Stimulated activated naive B cell treated with anti-CD40 and anti-IgM and Interleukin-4, amounts not matched to agents 10 μg/mL and 1 μg/mL and 100 μg/mL, for 72 hours (primary cell): ENCODE data around the gene APEH.

Experiments
- ATAC-seq, 2 donors: fragments of 150-1000 bp; cut with Tn5 transposase; replicated peaks; 2 replicates each; pipeline ENCODE4 v1.10.0; 2021; ENCODE audit warnings: moderate library complexity in 1 of 2
- DNase-seq: peaks from one replicate; pipeline ENCODE4 v3.0.0; 2021
- H3K27ac Mint-ChIP-seq: one replicate; pipeline ENCODE4 v1.8.0; 2022; ENCODE audit warnings: mild to moderate bottlenecking, mixed read lengths
- H3K27me3 Mint-ChIP-seq, 2 donors: one replicate each; pipeline ENCODE4 v1.8.0; 2022; ENCODE audit warnings: mixed read lengths in 2 of 2
- H3K36me3 Mint-ChIP-seq, 2 donors: one replicate each; pipeline ENCODE4 v1.8.0; 2022; ENCODE audit warnings: mixed read lengths in 2 of 2, mild to moderate bottlenecking in 1 of 2
- H3K4me1 Mint-ChIP-seq, 2 donors: one replicate each; pipeline ENCODE4 v1.8.0; 2022; ENCODE audit warnings: mixed read lengths in 2 of 2, mild to moderate bottlenecking in 1 of 2
- H3K4me3 Mint-ChIP-seq, 2 donors: one replicate each; pipeline ENCODE4 v1.8.0; 2022; ENCODE audit warnings: mild to moderate bottlenecking in 2 of 2, mixed read lengths in 2 of 2, moderate library complexity in 1 of 2
- H3K9me3 Mint-ChIP-seq, 2 donors: one replicate each; pipeline ENCODE4 v1.8.0; 2022; ENCODE audit warnings: mixed read lengths in 2 of 2, mild to moderate bottlenecking in 1 of 2

APEH gene

DNA sequence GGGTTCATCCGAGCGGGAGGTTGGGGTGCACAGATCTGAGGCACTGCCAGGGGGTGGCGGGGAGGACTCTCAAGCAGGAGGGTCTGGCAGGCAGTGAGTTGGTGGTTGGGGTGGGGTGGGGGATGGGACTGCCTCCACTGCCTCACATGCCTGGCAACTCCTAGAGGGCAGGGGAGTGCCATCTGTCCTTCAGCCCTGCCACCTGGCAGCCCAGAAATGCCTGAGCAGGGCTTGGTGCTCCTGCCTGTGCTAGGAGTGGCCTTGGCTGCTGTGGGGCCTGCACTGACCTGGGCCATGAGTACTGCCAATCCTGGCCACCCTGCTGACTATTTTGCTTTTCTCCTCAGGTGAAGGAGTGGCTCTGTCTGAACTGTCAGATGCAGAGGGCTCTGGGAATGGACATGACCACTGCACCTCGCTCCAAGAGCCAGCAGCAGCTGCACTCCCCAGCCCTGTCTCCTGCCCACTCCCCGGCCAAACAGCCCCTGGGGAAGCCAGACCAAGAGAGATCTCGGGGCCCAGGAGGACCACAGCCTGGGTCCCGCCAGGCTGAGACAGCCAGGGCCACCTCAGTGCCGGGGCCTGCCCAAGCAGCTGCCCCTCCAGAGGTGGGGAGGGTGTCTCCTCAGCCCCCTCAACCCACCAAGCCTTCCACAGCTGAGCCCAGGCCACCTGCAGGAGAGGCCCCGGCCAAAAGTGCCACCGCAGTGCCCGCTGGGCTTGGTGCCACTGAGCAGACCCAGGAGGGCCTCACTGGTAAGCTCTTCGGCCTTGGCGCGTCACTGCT, 32.0 kb upstream of the APEH start:
- no peak for DNase-seq
- Mint-ChIP-seq H3K4me1 (no peaks in the 10 kb centered on the region), H3K27me3 (peaks cover 0 to 9% of the 10 kb centered on the region in 2 donors), H3K36me3 (no peaks in the 10 kb centered on the region), H3K4me3 (no peak overlapping the region), H3K9me3 (no peaks in the 10 kb centered on the region), H3K27ac (no peak overlapping the region)
- ATAC-seq = no peak

DNA sequence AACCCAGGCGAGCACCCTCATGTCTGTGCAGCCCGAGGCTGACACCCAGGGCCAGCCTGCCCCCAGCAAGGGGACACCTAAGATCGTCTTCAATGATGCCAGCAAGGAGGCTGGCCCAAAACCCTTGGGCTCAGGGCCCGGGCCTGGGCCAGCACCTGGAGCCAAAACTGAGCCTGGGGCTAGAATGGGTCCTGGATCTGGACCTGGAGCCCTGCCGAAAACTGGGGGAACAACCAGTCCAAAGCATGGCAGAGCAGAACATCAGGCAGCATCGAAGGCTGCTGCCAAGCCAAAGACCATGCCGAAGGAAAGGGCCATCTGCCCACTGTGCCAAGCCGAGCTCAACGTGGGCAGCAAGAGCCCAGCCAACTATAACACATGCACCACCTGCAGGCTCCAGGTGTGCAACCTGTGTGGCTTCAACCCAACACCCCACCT, 31.4 kb upstream of the APEH start:
- ATAC-seq (no peak), DNase-seq (no peak)
- Mint-ChIP-seq H3K36me3 (no peaks in the 10 kb centered on the region), H3K27me3 (peaks cover 0 to 9% of the 10 kb centered on the region in 2 donors), H3K4me1 (peaks cover under 1 to 2% of the 10 kb centered on the region in 2 donors), H3K9me3 (no peaks in the 10 kb centered on the region), H3K4me3 (no peak overlapping the region), H3K27ac (no peak overlapping the region)

DNA sequence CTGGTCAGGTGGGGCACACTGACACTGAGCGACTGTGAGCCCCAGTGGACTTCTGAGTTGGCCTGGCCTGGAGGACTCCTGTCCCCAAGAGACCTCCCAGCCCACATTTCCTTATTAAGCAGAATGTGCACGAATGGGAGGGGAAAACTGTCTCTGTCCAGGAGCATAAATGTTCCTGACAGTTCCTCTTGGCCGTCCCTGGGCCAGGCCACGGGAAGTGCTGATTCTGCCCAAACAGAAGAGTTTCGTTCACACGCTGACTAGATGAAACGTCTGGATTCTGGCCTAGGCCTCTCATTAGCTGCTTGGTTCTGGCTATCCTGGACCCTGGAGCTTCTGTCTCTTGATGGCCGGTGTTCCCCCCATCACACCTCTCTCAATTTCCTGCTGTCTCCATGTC, 29.5 kb upstream of the APEH start:
- no peak overlapping the region for H3K27ac Mint-ChIP-seq
- DNase-seq (no peak), ATAC-seq (no peak)
- no peaks in the 10 kb centered on the region for H3K9me3 Mint-ChIP-seq
- no peak overlapping the region for H3K4me3 Mint-ChIP-seq
- H3K4me1 Mint-ChIP-seq = peaks cover 2 to 5% of the 10 kb centered on the region in 2 donors
- peaks cover 0 to 9% of the 10 kb centered on the region in 2 donors for H3K27me3 Mint-ChIP-seq
- no peaks in the 10 kb centered on the region for H3K36me3 Mint-ChIP-seq

DNA sequence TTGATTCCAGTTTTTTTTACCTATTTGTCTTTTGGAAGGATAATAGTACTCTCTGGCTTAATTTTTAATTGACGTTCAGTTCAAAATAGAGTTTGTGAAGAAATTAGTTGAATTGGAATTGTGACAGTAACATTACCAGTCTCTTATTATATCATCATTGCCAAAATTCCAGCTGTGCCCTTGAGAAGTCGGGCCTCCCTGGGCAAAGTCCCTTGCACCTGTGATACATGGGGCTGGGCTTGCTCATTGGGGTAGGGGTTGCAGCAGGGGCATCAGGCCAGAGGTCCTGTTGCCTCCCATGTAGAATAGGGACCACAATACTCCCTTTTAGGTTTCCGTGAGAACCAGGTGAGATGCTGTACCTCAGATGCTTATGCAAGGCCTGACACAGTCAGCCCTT, 27.9 kb upstream of the APEH start:
- Mint-ChIP-seq H3K4me3 (no peak overlapping the region), H3K27ac (no peak overlapping the region), H3K27me3 (no peaks in the 10 kb centered on the region), H3K36me3 (no peaks in the 10 kb centered on the region), H3K4me1 (peaks cover 2 to 5% of the 10 kb centered on the region in 2 donors), H3K9me3 (no peaks in the 10 kb centered on the region)
- ATAC-seq (no peak), DNase-seq (no peak)

DNA sequence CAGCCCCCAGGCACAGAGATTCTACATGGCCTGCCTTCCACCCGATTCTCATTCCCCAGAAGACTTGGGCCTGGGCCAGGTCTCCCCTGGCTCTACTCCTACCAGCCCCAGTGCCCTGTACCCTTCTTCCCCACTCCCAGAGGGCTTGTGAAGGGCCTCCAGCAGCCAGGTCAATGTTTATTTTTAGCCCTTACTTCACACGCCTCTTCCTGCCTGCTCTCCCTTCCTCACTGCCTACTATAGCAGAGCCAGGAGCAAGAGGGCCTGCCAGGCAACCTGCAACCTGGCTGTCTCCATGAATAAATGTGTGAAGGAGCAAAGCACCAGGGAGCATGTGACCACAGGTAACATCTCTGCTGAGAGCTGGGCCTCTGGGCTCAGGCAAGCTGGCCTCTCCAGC, 26.4 kb upstream of the APEH start:
- no peak overlapping the region for H3K27ac Mint-ChIP-seq
- ATAC-seq = no peak

DNA sequence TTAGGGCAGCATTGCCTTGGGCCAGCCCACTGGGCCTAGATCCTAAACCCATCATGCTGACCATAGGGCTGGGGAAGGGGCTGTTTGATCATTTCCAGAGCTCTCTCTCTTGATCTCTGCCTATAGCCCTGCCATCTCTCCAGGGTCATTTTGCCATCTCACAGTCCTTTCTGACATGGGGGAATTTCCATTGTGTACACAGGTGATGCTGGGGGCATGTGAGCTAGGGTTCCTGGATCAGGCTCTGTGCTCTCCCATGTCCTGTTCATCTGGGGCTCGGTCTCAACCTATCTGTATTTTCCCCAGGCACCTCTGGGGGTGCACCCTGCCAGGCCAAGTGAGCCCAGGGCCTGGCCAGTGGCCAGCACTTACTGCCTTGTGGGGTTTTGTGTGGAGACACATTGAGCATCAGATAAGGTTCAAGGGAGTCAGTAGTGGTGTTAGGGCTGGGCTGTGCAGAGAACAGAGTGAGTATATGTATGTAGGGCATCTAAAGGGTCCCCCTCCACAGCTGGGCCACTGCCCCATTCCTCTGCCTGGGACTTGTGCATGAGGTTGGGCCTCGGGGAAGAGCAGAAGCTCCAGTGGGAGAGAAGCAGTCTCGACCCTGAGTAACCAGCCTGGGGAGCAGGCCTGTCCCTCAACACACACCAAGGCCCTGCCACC, 25.7 kb upstream of the APEH start:
- Mint-ChIP-seq H3K9me3 (no peaks in the 10 kb centered on the region), H3K4me1 (peaks cover 2 to 5% of the 10 kb centered on the region in 2 donors), H3K36me3 (no peaks in the 10 kb centered on the region), H3K27ac (no peak overlapping the region), H3K27me3 (no peaks in the 10 kb centered on the region), H3K4me3 (no peak overlapping the region)
- ATAC-seq = no peak
- DNase-seq = no peak

More for the DNA sequence above, 26.4 kb upstream of the APEH start:
- DNase-seq = no peak
- H3K9me3 Mint-ChIP-seq = no peaks in the 10 kb centered on the region
- no peaks in the 10 kb centered on the region for H3K27me3 Mint-ChIP-seq
- H3K4me1 Mint-ChIP-seq = peaks cover 2 to 5% of the 10 kb centered on the region in 2 donors
- no peaks in the 10 kb centered on the region for H3K36me3 Mint-ChIP-seq
- H3K4me3 Mint-ChIP-seq = no peak overlapping the region

DNA sequence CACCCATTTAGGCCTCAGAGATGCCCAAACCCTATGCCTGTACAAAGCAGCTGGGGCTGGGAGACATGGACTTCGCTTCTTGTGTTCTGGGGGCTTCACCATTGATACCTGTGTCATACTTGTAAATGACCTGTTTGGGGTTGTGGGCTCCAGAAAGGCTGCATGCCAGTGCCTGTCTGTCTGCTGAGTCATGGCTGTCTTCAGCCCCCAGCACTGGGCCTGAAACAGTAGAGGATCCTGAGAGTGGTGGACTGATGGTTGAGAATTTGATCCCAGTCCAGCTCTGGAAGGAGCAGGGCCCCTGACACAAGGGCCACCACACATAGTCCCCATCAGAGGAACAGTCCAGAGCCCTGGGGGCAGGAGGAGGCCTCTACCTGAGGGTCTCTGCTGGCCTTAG, 24.6 kb upstream of the APEH start:
- Mint-ChIP-seq H3K9me3 (no peaks in the 10 kb centered on the region), H3K27me3 (no peaks in the 10 kb centered on the region), H3K27ac (no peak overlapping the region), H3K4me3 (no peak overlapping the region), H3K4me1 (peaks cover 5 to 7% of the 10 kb centered on the region in 2 donors), H3K36me3 (no peaks in the 10 kb centered on the region)
- DNase-seq (no peak), ATAC-seq (no peak)

DNA sequence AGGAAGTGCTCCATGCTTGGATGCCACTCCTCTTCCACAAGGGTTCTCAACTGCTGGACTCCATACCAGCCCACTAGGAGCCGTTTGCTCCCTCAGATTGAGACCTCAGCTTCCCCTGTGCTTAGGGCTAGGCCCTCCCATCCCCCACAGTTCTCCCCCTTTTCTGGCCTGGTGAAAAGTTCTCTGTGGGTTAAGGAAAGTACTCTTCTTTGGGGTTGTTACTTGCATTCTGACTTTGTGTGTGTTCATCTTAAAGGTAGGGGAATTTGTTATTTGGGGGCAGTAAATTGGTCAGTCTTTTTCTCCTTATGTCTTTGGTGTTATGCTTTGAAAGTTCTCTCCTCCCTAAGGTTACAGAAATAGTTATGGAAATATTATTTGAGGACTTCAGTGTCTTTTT, 24.0 kb upstream of the APEH start:
- ATAC-seq (no peak), DNase-seq (no peak)
- Mint-ChIP-seq H3K9me3 (no peaks in the 10 kb centered on the region), H3K36me3 (no peaks in the 10 kb centered on the region), H3K4me3 (no peak overlapping the region), H3K27me3 (no peaks in the 10 kb centered on the region), H3K4me1 (peaks cover 11 to 12% of the 10 kb centered on the region in 2 donors), H3K27ac (no peak overlapping the region)

DNA sequence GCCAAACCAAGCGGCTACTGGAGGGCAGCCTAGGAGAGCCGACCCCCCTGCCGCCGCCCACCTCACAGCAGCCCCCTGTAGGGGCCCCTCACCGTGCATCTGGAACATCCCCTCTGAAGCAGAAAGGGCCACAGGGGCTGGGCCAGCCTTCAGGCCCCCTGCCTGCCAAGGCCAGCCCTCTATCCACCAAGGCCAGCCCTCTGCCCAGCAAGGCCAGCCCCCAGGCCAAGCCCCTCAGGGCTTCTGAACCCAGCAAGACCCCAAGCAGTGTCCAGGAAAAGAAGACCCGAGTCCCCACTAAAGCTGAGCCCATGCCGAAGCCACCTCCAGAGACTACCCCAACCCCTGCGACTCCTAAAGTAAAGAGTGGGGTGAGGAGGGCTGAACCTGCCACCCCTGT, 23.5 kb upstream of the APEH start:
- Mint-ChIP-seq H3K27ac (no peak overlapping the region), H3K9me3 (no peaks in the 10 kb centered on the region), H3K27me3 (no peaks in the 10 kb centered on the region), H3K36me3 (no peaks in the 10 kb centered on the region), H3K4me1 (peaks cover 12 to 14% of the 10 kb centered on the region in 2 donors), H3K4me3 (no peak overlapping the region)
- DNase-seq (no peak), ATAC-seq (no peak)

DNA sequence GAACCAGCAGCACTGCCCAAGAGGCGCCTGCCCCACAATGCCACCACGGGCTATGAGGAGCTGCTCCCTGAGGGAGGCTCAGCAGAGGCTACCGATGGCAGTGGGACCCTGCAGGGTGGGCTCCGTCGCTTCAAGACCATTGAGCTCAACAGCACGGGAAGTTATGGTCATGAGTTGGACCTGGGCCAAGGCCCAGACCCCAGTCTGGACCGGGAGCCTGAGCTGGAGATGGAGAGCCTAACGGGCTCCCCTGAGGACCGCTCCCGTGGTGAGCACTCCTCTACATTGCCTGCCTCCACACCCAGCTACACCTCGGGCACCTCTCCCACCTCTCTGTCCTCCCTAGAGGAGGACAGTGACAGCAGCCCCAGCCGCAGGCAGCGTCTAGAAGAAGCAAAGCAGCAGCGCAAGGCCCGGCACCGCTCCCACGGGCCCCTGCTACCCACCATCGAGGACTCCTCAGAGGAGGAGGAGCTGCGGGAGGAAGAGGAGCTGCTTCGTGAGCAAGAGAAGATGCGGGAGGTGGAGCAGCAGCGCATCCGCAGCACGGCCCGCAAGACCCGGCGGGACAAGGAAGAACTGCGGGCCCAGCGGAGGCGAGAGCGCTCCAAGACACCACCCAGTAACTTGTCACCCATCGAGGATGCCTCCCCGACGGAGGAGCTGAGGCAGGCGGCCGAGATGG, 21.8 kb upstream of the APEH start:
- no peak overlapping the region for H3K4me3 Mint-ChIP-seq
- H3K36me3 Mint-ChIP-seq = no peaks in the 10 kb centered on the region
- DNase-seq (no peak), ATAC-seq (no peak)
- no peaks in the 10 kb centered on the region for H3K9me3 Mint-ChIP-seq
- H3K27me3 Mint-ChIP-seq = peaks cover 6 to 9% of the 10 kb centered on the region in 2 donors
- H3K4me1 Mint-ChIP-seq = peaks cover 12 to 14% of the 10 kb centered on the region in 2 donors
- H3K27ac Mint-ChIP-seq = no peak overlapping the region

DNA sequence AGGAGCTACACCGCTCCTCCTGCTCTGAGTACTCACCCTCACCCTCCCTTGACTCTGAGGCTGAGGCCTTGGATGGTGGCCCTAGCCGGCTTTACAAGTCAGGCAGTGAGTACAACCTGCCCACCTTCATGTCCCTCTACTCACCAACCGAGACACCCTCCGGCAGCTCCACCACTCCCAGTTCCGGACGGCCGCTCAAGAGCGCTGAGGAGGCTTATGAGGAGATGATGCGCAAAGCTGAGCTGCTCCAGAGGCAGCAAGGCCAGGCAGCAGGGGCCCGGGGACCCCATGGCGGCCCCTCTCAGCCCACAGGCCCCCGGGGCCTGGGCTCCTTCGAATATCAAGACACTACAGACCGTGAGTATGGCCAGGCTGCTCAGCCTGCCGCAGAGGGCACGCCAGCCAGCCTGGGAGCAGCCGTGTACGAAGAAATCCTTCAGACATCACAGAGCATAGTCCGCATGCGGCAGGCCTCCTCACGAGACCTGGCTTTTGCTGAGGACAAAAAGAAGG, 21.2 kb upstream of the APEH start:
- Mint-ChIP-seq H3K9me3 (no peaks in the 10 kb centered on the region), H3K36me3 (no peaks in the 10 kb centered on the region), H3K4me1 (peaks cover 9 to 10% of the 10 kb centered on the region in 2 donors), H3K27me3 (peaks cover 6 to 11% of the 10 kb centered on the region in 2 donors), H3K27ac (no peak overlapping the region), H3K4me3 (no peak overlapping the region)
- ATAC-seq = no peak
- DNase-seq = no peak

DNA sequence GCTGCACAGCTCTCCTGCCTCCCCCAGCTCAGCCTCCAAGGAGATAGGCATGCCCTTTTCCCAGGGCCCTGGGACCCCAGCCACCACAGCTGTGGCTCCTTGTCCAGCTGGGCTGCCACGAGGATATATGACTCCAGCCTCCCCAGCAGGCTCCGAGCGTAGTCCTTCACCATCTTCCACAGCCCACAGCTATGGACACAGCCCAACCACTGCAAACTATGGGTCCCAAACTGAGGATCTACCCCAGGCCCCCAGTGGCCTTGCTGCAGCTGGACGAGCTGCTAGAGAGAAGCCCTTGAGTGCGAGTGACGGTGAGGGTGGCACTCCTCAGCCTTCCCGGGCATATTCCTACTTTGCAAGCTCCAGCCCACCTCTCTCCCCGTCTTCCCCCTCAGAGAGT, 20.5 kb upstream of the APEH start:
- Mint-ChIP-seq H3K4me3 (no peak overlapping the region), H3K27me3 (peaks cover 6 to 11% of the 10 kb centered on the region in 2 donors), H3K9me3 (no peaks in the 10 kb centered on the region), H3K27ac (no peak overlapping the region), H3K4me1 (peaks cover 8 to 10% of the 10 kb centered on the region in 2 donors), H3K36me3 (no peaks in the 10 kb centered on the region)
- ATAC-seq (no peak), DNase-seq (no peak)

DNA sequence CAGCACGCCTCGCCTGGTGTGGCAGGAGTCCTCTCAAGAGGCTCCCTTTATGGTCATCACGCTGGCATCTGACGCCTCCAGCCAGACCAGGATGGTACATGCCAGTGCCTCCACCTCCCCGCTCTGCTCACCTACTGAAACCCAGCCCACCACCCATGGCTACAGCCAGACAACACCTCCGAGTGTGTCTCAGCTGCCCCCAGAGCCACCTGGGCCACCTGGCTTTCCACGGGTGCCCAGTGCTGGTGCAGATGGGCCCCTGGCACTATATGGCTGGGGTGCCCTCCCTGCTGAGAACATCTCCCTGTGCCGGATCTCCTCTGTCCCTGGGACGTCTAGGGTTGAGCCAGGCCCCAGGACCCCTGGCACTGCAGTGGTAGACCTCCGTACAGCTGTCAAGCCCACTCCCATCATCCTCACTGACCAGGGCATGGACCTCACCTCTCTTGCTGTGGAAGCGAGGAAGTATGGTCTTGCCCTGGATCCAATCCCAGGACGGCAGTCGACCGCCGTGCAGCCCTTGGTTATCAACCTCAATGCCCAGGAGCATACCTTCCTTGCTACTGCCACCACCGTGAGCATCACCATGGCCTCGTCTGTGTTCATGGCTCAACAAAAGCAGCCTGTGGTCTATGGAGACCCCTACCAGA, 19.9 kb upstream of the APEH start:
- H3K4me1 Mint-ChIP-seq = peaks cover 8 to 10% of the 10 kb centered on the region in 2 donors
- peaks cover 6 to 11% of the 10 kb centered on the region in 2 donors for H3K27me3 Mint-ChIP-seq
- H3K9me3 Mint-ChIP-seq = no peaks in the 10 kb centered on the region
- ATAC-seq = no peak
- DNase-seq = no peak
- no peak overlapping the region for H3K27ac Mint-ChIP-seq
- no peak overlapping the region for H3K4me3 Mint-ChIP-seq
- H3K36me3 Mint-ChIP-seq = no peaks in the 10 kb centered on the region

DNA sequence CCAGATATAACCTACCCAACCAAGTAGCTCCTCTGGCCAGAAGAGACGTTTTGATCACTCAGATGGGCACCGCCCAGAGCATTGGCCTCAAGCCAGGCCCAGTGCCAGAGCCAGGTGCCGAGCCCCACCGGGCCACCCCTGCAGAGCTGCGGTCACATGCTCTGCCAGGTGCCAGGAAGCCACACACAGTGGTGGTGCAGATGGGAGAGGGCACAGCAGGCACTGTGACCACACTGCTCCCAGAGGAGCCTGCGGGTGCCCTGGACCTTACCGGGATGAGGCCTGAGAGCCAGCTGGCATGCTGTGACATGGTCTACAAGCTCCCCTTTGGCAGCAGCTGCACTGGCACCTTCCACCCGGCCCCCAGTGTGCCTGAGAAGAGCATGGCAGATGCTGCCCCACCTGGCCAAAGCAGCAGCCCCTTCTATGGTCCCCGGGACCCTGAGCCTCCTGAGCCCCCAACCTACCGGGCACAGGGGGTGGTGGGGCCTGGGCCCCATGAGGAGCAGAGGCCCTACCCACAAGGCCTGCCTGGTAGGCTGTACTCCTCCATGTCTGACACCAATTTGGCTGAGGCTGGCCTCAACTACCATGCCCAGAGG, 19.1 kb upstream of the APEH start:
- Mint-ChIP-seq H3K4me1 (peaks cover 8 to 10% of the 10 kb centered on the region in 2 donors), H3K36me3 (no peaks in the 10 kb centered on the region), H3K27ac (no peak overlapping the region), H3K9me3 (no peaks in the 10 kb centered on the region), H3K4me3 (no peak overlapping the region), H3K27me3 (peaks cover 6 to 11% of the 10 kb centered on the region in 2 donors)
- no peak for DNase-seq
- peak; percentile 36 to 47 for ATAC-seq
